ENCODE results near the gene EARS2.

GRCh38 chr16:23567602-23568001 is 10.5 kb upstream of the EARS2 start:
- TF ChIP-seq CTCF (IDR thresholded peaks at IDR 0.05) (no peak), POLR2A (IDR thresholded peaks at IDR 0.05) (no peak)

Data from adrenal gland (tissue), 5 donors.